ENCODE results near the gene GULP1.

DNA sequence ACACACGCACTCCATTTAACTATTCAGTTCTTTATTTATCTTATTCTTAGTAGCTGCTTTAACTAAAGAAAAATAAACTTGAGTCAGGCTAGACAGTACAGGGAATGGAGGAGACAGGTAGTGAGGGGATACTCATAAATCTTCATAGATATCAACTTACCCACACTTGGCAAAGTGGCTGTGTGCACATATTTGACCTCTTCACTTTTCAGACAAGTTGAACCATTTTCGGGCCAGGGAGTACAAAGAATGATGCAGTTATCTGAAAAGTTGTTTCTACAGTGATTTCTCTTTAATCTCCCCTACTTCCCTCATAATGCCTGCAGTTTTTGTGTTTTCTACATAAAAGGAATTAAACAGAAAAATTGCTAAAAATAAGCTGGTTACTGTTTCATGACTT is 307.5 kb downstream of the GULP1 start:
- TF ChIP-seq, protein P1, sequence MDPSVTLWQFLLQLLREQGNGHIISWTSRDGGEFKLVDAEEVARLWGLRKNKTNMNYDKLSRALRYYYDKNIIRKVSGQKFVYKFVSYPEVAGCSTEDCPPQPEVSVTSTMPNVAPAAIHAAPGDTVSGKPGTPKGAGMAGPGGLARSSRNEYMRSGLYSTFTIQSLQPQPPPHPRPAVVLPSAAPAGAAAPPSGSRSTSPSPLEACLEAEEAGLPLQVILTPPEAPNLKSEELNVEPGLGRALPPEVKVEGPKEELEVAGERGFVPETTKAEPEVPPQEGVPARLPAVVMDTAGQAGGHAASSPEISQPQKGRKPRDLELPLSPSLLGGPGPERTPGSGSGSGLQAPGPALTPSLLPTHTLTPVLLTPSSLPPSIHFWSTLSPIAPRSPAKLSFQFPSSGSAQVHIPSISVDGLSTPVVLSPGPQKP (IDR thresholded peaks at IDR 0.05; ENCODE audit: borderline replicate concordance, low read depth, low read length) = no peak
- TF ChIP-seq RFX5 (IDR thresholded peaks at IDR 0.05; ENCODE audit: low read depth, low read length) (no peak), MAFK (IDR thresholded peaks at IDR 0.05; ENCODE audit: low read depth, low read length) (no peak), RCOR1 (IDR thresholded peaks at IDR 0.05; ENCODE audit: insufficient replicate concordance, low read length) (no peak), POLR2A (IDR thresholded peaks at IDR 0.05; ENCODE audit: low read depth, low read length) (no peak), NFE2L2 (IDR thresholded peaks at IDR 0.05; ENCODE audit: low read depth, low read length) (no peak), CEBPB (IDR thresholded peaks at IDR 0.05; ENCODE audit: low read depth, low read length) (no peak), RAD21 (IDR thresholded peaks at IDR 0.05; ENCODE audit: low read length) (no peak), MXI1 (IDR thresholded peaks at IDR 0.05; ENCODE audit: borderline replicate concordance, low read depth, low read length) (no peak), FOS (IDR thresholded peaks at IDR 0.05; ENCODE audit: low read depth, low read length) (no peak)
- TF ChIP-seq, protein P2, sequence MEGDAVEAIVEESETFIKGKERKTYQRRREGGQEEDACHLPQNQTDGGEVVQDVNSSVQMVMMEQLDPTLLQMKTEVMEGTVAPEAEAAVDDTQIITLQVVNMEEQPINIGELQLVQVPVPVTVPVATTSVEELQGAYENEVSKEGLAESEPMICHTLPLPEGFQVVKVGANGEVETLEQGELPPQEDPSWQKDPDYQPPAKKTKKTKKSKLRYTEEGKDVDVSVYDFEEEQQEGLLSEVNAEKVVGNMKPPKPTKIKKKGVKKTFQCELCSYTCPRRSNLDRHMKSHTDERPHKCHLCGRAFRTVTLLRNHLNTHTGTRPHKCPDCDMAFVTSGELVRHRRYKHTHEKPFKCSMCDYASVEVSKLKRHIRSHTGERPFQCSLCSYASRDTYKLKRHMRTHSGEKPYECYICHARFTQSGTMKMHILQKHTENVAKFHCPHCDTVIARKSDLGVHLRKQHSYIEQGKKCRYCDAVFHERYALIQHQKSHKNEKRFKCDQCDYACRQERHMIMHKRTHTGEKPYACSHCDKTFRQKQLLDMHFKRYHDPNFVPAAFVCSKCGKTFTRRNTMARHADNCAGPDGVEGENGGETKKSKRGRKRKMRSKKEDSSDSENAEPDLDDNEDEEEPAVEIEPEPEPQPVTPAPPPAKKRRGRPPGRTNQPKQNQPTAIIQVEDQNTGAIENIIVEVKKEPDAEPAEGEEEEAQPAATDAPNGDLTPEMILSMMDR (conservative IDR thresholded peaks at IDR 0.05; ENCODE audit: low read depth, low read length) = no peak
- TF ChIP-seq, protein P3, sequence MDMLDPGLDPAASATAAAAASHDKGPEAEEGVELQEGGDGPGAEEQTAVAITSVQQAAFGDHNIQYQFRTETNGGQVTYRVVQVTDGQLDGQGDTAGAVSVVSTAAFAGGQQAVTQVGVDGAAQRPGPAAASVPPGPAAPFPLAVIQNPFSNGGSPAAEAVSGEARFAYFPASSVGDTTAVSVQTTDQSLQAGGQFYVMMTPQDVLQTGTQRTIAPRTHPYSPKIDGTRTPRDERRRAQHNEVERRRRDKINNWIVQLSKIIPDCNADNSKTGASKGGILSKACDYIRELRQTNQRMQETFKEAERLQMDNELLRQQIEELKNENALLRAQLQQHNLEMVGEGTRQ (IDR thresholded peaks at IDR 0.05; ENCODE audit: low read depth, low read length) = no peak
